GM10266 (cell line): ENCODE results near the gene CCNQ.
"Not testable (repeated sequence)": the region's sequence is repeated elsewhere in the genome, so short reads cannot be mapped to it uniquely, and the experiment has no call there.

Experiments used
- DNase-seq: peaks from one replicate; pipeline ENCODE4 v3.0.0; 2012; ENCODE audit errors: extremely low spot score
- CTCF ChIP-seq: IDR thresholded peaks from 2 replicates; pipeline ENCODE4 v1.5.1; 2012; ENCODE audit warnings: mild to moderate bottlenecking, low read depth; ENCODE audit not compliant: control insufficient read depth, insufficient read depth; ENCODE audit errors: missing control alignments

CCNQ gene

GRCh38 chrX:153608376-153608775 is 9.4 kb upstream of the CCNQ start:
- no peak for TF ChIP-seq CTCF
- DNase-seq, result no peak

DNA sequence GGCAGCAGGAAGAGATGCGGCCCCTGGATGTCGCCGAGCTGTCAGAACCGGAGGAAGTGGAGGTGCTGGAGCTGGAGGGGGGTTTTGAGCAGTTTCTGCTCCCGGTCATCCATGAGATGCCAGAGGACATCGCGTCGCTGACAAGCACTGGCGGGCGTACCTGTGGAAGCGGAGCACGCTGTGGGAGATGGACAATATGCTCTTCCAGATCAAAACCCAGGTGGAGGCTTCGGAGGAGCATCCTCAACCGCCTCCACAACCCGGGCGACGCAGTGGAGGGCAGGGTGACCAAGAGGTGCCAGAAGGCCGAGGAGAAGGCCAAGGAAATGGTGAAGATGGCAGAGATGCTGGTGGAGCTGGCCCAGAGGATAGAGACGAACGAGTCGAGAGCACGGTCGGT is 7.6 kb upstream of the CCNQ start:
- TF ChIP-seq CTCF, result no peak

GRCh38 chrX:153604666-153605380 is 5.9 kb upstream of the CCNQ start:
- not testable (repeated sequence) for DNase-seq

More for the DNA sequence above, 7.6 kb upstream of the CCNQ start:
- DNase-seq, result no peak

GRCh38 chrX:153603131-153603656 is 4.3 kb upstream of the CCNQ start:
- no peak for DNase-seq
- TF ChIP-seq CTCF, result no peak

DNA sequence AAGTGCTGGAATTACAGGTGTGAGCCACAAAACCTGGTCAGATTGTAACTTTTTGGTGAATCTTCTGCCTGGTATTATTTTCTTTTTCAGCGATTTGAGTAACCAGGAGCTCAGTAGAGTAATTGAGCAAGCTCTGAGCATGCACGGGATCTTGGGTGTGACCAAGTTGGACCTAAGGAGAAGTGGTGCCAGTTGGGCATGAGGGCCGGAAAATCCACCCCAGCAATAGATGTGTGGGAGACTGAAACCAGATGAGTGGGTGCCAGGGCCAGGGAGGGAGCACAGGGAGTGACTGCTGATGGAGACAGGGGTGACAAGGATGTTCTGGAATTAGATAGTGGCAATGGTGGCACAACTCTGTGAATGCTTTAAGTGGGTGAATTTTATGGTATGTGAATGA is 3.7 kb upstream of the CCNQ start:
- no peak for TF ChIP-seq CTCF
- DNase-seq, result no peak

- TF ChIP-seq CTCF, result no peak
- DNase-seq, result no peak
Observed at GRCh38 chrX:153601511-153602110, 2.7 kb upstream of the CCNQ start.

GRCh38 chrX:153600921-153601320 is 2.0 kb upstream of the CCNQ start:
- no peak for DNase-seq
- no peak for TF ChIP-seq CTCF
